Measurements from ENCODE around the gene ETFBKMT.
A peak's percentile ranks its signal among the peaks of the same experiment; 100 is the strongest.
"Not testable (repeated sequence)": the region's sequence is repeated elsewhere in the genome, so short reads cannot be mapped to it uniquely, and the experiment has no call there.

ETFBKMT gene

DNA sequence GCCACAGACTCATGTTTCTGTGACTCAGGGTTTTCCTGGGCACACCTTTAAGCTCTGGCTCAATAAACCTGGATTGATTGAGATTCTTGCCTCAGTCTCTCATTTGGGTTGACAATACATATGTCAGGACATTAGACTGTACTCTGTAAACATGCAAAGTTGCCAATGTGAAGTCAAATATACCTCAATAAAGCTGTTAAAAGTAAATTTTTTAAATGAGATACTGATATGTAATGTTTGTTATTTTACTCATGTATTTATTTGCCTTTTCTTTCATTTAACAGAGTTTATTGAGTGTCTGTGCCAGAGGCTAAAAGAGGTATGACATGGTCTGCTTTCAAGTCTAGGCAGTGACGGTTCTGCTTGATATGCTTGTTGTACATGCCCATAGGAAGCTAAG, 3.7 kb upstream of the ETFBKMT start:
- no peak for DNase-seq

DNA sequence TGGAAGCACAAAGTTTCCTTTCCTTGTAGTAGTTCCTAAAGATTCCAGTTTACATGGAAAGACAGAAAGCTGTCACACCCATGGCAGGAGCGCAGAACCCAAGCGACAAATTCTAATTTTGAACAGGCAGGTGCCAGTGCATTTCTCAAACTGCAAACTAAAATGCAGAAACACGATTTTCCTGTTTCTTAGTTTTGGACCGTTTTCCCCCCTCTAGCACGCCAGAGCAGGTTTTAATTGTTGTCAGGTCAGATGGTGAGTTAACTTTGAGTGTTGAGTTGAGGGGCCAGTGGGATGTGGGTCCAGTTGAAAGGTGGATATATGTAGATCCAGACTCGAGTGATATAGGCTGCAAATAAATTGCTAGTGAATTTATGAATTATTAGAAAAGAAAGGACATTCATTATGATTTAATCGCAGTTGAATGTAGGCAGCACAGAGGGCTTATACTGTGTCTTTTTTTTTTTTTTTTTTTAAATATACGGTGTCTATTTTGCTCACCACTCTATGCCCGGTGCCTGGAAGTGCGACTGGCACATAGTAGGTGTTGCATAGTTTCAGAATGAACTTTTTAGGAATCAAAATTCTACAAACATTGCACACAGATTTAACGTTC, 909 bp upstream of the ETFBKMT start:
- no peak for DNase-seq

DNA sequence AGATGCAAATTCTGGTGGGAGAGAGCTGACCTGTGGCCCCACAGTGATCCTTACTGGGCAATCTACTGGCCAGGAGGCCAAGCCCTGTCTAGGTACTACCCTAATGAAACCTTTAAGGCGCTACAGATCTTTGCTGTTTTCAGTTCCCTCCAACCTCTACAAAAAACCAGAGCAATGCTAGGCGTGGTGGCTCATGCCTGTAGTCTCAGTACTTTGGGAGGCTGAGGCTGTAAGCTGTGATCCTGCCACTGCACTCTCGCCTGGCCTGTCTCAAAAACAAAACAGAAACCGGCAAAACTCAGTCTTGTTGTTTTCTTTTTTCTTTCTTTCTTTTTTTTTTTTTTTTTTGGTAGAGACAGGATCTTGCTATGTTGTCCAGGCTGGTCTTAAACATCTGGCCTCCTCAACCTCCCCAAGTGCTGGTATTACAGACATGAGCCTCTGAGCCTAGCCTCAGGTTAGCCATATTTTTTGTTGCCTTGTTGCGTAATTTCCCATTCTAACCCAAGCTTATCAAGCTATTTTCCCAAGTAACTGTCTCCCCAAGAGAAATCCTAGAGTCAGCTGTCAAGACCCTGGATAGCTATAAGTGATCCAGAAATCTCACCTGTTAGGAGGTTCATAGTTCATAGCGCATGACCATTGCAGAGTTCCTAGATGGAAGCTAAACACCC, 2.8 kb downstream of the ETFBKMT start:
- no peak for DNase-seq

DNA sequence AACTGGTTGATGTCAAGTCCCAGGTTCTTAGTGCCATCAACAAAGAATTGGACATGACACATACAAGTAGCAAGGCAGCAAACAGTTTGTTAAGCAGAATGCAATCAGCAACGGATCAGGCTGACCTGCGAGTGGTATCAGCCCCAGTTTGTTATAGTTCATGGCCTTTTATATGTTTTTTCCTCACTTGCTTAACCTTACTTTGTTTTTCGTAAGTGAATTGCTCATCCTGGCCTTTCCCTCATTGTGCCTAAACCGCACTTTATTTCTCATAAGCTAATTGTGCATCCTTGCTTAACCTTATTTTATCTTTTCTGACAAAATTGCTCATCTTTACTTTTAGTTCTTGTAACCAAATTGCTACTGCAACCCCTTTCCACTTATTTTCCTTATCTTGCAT, 4.1 kb downstream of the ETFBKMT start:
- no peak for DNase-seq

DNA sequence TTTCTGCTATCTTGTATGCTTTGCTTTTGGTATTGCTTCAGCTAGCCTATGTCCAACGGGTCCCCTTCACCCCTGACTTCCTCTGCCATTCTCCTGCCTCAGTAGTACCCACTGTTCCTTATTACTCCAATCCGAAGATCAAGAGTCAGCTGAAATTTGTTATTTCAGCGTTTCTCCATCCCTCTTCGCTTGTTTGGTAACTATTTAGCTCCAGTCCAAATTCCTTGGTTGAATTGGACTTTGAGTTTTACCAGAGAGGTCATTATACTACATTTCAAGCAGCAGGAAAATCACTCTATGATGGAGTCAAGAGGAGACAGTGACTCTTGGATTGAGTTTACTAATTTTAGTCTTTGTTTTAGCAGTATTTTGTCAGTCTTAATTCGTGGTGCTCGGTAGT, 4.5 kb downstream of the ETFBKMT start:
- DNase-seq: no peak

DNA sequence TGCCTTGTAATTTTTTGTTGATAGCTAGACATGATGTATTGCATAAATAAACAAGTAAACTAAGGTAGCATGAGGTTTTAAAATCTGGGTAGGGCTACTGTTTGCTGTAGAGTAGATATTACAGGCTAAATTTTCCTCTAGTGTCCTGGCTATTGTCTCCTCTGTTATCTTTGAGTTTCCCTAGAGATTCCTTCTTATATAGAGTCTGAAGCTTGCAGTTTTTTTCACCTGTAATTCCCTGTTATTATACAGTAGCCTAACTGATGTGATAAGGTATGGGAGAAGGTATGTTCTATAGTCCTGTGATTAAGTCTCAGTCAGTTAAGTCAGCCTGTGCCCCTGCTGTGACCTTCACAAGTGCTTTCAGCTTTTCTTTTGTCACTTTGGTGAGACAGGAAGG, 9.5 kb downstream of the ETFBKMT start:
- DNase-seq: no peak

DNA sequence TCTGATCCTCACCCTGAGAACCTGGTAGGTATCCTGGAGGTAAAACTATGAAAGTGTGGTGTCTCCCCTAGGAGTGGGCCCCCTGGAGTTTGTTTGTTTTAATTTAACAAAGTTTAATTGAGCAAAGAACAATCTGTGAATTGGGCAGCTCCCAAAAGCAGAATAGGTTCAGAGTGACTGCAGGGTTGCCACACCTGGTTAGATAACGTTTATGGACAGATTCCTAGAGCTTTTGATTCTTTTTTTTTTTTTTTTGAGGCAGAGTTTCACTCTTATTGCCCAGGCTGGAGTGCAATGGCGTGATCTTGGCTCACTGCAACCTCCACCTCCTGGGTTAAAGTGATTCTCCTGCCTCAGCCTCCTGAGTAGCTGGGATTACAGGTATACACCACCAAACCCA, 10.1 kb downstream of the ETFBKMT start:
- DNase-seq: not testable (repeated sequence)

DNA sequence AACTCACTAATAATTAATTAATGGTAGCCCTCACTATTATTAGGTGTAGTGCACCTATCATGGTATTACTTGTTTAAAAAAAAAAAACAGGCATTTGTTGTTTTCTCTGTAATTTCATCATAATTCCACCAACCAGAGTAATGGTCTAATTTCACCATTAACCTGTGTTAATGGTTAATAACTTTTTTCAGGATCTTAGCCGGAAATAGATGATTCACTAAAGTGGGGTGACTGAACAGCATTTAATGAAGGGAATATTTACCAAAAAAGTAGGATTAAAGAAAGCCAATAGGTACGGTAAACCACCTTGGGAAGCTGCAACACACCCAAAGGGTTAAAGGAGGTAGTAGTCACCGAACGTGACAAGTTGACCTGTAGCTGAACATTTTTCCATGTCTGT, 13.0 kb downstream of the ETFBKMT start:
- DNase-seq: no peak

DNA sequence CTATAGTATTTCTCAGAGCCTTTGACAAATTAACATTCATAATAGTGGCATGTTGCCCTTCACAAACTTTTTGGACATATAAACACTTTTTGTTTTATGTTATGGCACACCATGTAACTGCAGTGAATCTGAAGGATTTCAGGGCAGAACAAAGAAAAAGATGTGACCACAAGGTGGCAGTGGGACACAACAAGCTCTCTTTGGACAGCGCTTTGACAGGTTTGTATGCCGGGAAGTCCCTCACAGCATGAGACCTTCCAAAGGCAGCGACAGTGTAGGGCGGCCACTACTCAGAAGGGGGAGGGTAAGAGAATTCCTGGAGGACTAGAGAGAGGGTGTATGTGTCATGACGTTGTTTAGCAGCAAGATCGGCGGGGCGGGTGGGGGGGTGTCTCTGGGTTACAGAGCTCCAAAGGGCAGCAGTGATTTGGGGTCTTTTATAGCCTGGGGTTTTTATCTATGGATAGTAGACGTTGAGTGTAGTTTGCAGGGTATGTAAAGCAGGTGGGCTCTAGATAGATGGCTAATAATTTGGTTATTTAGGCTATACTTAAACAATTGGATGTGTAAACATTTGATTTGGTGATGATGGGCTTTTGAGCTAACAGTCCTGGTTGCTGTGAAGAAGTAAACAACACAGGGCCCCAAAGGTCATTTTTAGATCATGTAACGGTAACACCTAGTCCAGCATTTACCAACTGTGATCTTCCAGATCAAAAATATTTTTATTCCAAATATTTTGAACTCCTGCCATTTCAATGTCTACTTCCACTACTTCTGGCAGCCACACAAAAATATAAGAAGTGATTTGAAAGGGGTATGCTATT, 22.9 kb downstream of the ETFBKMT start:
- peak; percentile 54 for DNase-seq

DNA sequence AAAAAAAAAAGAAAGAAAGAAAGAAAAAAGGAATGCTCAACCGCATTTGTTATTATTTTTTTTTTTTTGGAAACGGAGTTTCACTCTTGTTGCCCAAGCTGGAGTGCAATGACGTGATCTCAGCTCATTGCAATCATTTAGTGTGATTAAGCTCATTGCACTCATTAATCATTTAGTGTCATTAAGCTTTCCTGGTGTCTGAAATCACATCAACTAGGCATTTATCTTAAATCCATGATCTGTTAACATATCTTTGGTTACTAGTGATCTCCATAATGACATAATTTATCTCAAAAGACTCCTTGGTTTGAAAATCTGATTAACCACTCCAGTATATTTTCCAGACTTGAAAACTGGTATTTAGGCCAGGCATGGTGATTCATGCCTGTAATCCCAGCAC, 26.3 kb downstream of the ETFBKMT start:
- DNase-seq: no peak

DNA sequence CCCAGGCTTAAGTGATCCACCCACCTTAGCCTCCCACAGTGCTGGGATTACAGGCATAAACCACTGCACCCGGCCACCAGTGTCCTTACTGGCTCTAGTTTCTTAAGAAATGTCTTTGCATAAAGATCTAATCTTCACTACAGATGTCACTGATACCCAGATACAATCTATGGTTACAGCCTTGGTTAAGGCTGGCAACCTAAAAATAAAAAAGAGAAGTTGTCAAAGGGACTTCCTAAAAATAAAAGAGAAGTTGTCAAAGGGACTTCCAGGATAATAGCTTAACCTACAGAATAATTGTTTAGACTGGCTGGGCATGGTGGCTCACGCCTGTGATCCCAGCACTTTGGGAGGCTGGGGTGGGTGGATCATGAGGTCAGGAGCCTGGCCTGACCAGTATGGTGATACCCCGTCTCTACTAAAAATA, 27.6 kb downstream of the ETFBKMT start:
- DNase-seq: no peak

DNA sequence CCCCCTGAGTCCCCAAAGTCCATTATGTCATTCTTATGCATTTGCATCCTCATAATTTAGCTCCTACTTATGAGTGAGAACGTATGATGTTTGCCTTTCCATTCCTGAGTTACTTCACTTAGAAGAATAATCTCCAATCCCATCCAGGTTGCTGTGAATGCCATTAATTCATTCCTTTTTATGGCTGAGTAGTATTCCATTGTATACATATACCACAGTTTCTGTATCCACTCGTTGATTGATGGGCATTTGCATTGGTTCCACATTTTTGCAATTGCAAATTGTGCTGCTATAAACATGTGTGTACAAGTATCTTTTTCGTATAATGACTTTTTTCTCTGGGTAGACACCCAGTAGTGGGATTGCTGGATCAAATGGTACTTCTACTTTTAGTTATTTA, 30.4 kb downstream of the ETFBKMT start:
- not testable (repeated sequence) for DNase-seq

DNA sequence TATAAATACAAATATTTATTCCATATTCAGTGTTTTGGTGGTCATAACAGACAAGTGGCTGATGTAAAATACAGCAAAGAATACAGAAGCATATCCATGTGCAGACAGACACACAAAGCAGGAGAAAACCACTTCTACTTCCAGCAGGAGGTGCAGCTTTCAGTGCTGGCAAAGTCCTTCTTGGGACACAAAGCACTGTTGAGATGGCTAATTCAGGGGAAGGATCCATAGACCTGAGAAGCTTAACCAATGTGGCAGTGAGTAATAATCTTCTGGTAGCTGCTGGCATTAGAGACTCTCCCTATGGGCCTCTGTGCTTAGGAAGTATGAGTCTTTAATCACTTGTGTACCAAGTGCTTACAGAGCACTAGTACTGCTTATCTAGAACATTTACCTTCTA, 42.6 kb downstream of the ETFBKMT start:
- DNase-seq: no peak

DNA sequence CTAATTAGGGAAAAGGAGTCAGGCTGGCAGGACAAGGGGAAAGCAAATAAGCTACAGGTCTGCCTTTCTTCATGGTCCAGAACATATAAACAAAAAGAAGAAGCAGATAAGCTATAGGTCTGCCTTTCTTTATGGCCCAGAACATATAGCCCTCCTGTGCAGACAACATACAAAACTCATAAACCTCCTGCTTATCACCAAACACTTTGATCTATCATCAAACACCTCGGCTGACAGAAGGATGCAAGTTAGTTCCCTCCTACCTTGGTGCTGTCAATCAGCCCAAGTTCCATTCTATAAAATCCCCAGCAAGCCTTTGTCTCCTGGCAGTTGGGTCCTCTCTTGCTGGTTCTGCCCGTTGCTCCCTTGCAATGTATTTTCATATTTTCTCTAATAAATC, 46.1 kb downstream of the ETFBKMT start:
- DNase-seq: no peak

DNA sequence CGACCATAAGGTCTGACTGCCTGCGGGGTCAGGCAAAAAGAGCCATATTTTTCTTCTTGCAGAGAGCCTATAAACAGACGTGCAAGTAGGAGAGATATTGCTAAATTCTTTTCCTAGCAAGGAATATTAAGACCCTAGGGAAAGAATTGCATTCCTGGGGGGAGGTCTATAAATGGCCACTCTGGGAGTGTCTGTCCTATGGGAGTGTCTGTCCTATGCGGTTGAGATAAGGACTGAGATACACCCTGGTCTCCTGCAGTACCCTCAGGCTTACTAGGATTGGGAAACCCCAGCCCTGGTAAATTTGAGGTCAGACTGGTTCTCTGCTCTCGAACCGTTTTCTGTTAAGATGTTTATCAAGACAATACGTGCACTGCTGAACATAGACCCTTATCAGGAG, 48.6 kb downstream of the ETFBKMT start:
- not testable (repeated sequence) for DNase-seq

DNA sequence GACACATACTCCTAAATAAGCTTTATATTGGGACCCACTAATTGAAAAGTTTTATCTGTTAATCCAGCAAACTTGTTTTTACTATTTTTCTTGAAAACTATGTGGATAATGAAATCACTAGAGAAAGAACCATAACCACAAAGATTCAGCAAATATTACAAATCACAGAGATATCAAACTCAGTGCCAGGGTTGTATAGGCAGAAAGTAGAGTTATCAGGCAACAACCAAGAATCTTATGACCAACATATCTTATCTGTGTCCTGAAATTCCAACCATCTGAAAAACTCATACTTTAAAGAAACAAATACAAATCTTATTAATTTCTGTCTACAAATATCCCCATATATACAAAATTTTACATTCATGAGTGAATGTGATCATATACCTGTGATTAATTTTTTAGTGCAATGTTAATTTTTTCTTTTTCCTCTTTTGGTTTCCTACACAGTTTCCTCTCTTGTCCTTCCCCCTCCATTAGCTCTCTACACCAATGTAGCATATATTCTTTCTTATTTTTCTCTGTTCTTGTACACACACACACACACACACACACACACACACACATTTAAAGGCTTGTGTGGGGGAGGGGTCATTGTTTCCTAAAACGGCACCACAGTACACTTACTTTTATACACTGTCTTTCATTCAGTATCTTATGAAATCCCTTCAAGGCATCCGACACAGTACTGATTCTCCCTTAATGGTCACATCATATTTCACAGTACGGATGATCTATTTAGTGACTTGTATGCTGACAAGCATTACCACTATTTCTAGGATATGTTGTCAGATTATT, 50.7 kb downstream of the ETFBKMT start:
- no peak for DNase-seq

DNA sequence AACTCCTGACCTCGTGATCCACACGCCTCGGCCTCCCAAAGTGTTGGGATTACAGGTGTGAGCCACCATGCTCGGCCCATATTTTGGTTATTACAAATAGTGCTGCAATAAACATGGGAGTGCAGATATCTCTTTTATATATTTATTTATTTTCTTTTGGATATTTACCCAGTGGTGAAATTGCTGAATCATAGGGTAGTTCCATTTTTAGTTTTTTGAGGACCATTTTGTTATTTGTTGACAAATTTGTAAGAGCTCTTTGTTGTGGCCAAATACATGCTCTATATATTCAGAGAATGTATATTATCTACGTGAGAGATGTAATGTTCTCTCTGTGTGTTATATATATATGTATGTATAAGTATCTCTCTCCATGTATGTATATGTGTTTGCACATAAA, 53.4 kb downstream of the ETFBKMT start:
- no peak for DNase-seq

DNA sequence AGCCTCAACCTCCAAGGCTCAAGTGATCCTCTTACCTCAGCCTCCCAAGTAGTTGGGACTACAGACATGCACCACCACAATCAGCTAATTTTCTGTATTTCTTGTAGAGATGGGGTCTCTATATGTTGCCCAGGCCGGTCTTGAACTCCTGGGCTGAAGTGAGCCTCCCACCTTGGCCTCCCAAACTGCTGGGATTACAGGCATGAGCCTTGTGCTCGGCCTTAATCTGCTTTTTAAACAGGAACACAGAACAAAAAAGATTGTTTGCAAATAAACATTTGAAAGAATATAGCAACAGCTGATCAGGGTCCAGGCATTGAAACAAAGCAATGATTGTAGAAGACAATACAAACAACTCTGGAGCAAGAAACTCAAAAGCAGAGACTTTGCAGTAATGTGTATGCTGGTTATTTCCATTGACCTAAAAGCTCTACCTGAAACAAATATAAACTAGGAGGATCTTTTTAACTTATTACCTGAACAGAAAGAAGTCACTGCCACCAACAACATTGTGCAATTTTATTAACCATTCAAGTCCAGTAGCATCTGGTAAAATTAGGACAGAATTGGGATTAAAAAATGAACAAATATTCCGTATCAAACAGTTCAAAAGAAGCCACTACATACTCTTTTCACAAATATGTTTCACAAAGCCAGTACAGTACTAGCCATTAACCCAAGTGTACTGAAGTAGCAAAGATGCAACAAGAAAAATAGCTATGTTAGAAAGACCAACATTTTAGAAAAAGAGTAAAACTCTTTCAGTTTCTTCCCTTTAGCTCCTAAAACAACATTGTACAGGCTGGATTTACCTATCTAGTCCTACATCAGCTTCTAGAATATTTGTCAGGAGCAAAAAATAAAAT, 55.2 kb downstream of the ETFBKMT start:
- DNase-seq: no peak

DNA sequence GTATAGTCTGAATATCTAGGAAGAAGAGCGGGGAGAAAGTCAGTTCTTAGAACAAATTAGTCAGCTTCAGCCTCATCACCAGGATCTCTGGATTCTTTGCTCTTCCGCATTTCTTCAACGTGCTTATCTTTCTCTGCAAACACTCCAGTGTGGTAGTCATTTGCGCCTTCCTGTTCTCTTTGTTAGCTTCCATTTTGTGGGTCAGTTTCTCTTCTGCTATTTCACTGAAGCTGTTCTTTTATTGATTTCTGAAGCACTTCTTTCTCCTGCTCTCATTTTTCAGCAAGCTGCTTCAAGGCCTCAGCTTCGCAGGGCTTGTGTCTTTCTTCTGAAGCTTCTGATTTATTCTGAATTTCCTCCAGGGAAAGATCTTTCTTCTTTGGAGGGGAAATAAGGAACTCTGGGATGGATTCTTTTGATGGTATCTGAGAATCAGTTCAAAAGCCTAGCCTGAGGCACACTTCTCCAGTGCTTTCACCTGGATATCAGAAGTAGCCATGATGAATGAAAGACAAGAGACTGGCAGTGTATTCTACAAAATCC, 55.9 kb downstream of the ETFBKMT start:
- DNase-seq: no peak

DNA sequence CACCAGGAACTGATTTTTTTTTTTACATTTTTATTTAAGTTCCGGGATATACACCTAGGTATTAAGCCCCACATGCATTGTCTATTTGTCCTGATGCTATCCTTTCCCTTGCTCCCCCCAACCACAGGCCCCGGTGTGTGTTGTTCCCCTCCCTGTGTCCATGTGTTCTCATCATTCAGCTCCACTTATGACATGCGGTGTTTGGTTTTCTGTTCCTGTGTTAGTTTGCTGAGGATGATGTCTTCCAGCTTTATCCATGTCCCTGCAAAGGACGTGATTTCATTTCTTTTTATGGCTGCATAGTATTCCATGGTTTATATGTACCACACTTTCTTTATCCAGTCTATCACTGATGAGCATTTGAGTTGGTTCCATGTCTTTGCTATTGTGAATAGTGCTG, 57.5 kb downstream of the ETFBKMT start:
- not testable (repeated sequence) for DNase-seq

DNA sequence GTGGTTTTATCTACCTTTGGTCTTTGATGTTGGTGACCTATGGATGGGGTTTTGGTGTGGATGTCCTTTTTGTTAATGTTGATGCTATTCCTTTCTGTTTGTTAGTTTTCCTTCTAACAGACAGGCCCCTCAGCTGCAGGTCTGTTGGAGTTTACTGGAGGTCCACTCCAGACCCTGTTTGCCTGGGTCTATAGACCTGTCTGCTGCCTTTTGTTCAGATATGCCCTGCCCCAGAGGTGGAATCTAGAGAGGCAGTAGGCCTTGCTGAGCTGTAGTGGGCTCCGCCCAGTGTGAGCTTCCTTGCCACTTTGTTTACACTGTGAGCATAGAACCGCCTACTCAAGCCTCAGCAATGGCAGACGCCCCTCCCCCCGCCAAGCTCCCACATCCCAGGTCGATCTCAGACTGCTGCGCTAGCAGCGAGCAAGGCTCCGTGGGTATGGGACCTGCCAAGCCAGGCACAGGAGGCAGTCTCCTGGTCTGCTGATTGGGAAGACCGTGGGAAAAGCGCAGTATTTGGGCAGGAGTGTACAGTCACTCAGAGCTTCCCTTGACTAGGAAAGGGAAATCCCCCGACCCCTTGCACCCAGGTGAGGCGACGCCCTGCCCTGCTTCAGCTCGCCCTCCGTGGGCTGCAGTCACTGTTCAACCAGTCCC, 59.2 kb downstream of the ETFBKMT start:
- DNase-seq: not testable (repeated sequence)
